HTERT RPE-1 (cell line): ENCODE results near the gene SUCLG2.

ENCODE experiments used
- in situ Hi-C: fragments of 300-500 bp; cut with MboI; formaldehyde crosslinking; loops from 4 replicates; pipeline ENCODE4 v1.14.3; 2020; ENCODE audit warnings: low sequenced_read_pairs

SUCLG2 gene

GRCh38 chr3:67461667-67462142 is 192.7 kb downstream of the SUCLG2 start:
- in situ Hi-C loops = no loop called here

- in situ Hi-C loops = no loop called here
Measured at GRCh38 chr3:67460841-67461510, 193.4 kb downstream of the SUCLG2 start.

GRCh38 chr3:67459796-67460195 is 194.6 kb downstream of the SUCLG2 start:
- in situ Hi-C loops = no loop called here

- in situ Hi-C loops = no loop called here
Measured at GRCh38 chr3:67458896-67459530, 195.4 kb downstream of the SUCLG2 start.

GRCh38 chr3:67458408-67458807 is 196.0 kb downstream of the SUCLG2 start:
- in situ Hi-C loops = no loop called here

- in situ Hi-C loops = no loop called here
Measured at GRCh38 chr3:67453628-67454027, 200.8 kb downstream of the SUCLG2 start.

GRCh38 chr3:67450153-67450552 is 204.3 kb downstream of the SUCLG2 start:
- in situ Hi-C loops = no loop called here

GRCh38 chr3:67447393-67447792 is 207.0 kb downstream of the SUCLG2 start:
- in situ Hi-C loops = no loop called here

- in situ Hi-C loops = no loop called here
Measured at GRCh38 chr3:67437789-67438188, 216.6 kb downstream of the SUCLG2 start.

- in situ Hi-C loops = no loop called here
Measured at GRCh38 chr3:67437090-67437489, 217.3 kb downstream of the SUCLG2 start.

- in situ Hi-C loops = no loop called here
Measured at GRCh38 chr3:67433109-67433508, 221.3 kb downstream of the SUCLG2 start.

GRCh38 chr3:67431887-67432286 is 222.5 kb downstream of the SUCLG2 start:
- in situ Hi-C loops = no loop called here

GRCh38 chr3:67423722-67424121 is 230.7 kb downstream of the SUCLG2 start:
- in situ Hi-C loops = no loop called here

- in situ Hi-C loops = no loop called here
Measured at GRCh38 chr3:67421912-67422311, 232.5 kb downstream of the SUCLG2 start.

- in situ Hi-C loops = no loop called here
Measured at GRCh38 chr3:67419779-67420178, 234.6 kb downstream of the SUCLG2 start.

GRCh38 chr3:67419218-67419529 is 235.2 kb downstream of the SUCLG2 start:
- in situ Hi-C loops = no loop called here

GRCh38 chr3:67418426-67419217 is 235.8 kb downstream of the SUCLG2 start:
- in situ Hi-C loops = no loop called here

GRCh38 chr3:67416703-67417102 is 237.7 kb downstream of the SUCLG2 start:
- in situ Hi-C loops = no loop called here

GRCh38 chr3:67415511-67415910 is 238.9 kb downstream of the SUCLG2 start:
- in situ Hi-C loops = no loop called here

GRCh38 chr3:67414740-67415139 is 239.7 kb downstream of the SUCLG2 start:
- in situ Hi-C loops = no loop called here

- in situ Hi-C loops = no loop called here
Measured at GRCh38 chr3:67405193-67405592, 249.2 kb downstream of the SUCLG2 start.

GRCh38 chr3:67402873-67403272 is 251.5 kb downstream of the SUCLG2 start:
- in situ Hi-C loops = no loop called here
